ENCODE data around the gene ZNF91.
"Not testable (repeated sequence)": the region's sequence is repeated elsewhere in the genome, so short reads cannot be mapped to it uniquely, and the experiment has no call there.

The ZNF91 gene

DNA sequence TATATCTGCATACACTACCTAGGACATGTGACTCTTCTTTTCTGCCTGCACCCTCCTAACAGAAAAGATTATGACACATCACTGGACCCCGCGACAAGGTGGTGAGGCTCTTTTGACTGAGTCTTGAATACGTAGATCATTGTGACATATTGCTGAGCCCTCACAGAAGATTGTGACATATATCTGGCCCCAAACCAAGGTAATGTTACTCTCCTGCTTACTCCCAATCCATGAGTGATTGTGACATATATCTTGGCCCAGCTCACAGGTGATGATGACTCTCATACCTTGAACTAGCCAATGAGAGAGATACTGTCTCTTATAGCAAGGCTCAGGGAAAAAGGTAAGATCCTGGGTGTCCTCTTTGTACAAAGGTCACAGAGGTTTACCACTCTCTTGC, 75.7 kb downstream of the ZNF91 start:
- H3K9me3 ChIP-seq (ENCODE audit: control insufficient read depth, low read length); H3K36me3 ChIP-seq (ENCODE audit: control insufficient read depth, insufficient read depth, low read length): not testable (repeated sequence)
- WGBS, 2 experiments (ENCODE audit: insufficient coverage in 2 of 2), result 96% methylated on average over 3 of the region's 3 CpGs; no CpG with 5 or more reads in 1 of the 2 experiments

GRCh38 chr19:23318941-23319340, 76.3 kb downstream of the ZNF91 start:
- H3K36me3 ChIP-seq (ENCODE audit: control insufficient read depth, insufficient read depth, low read length); H3K9me3 ChIP-seq (ENCODE audit: control insufficient read depth, low read length); H3K4me3 ChIP-seq (ENCODE audit: extremely low read depth, insufficient read depth, low read length, poor library complexity, severe bottlenecking); H3K4me1 ChIP-seq (ENCODE audit: control insufficient read depth, insufficient read depth, low read length, poor library complexity, severe bottlenecking); H3K27ac ChIP-seq (ENCODE audit: low read depth, low read length, severe bottlenecking): not testable (repeated sequence)
- WGBS, 2 experiments (ENCODE audit: insufficient coverage in 2 of 2), result no CpG with 5 or more reads among the region's 2 CpGs

More for the DNA sequence above, 75.7 kb downstream of the ZNF91 start:
- not testable (repeated sequence) for H3K4me3 ChIP-seq (ENCODE audit: extremely low read depth, insufficient read depth, low read length, poor library complexity, severe bottlenecking); H3K27ac ChIP-seq (ENCODE audit: low read depth, low read length, severe bottlenecking); H3K4me1 ChIP-seq (ENCODE audit: control insufficient read depth, insufficient read depth, low read length, poor library complexity, severe bottlenecking)

GRCh38 chr19:23318143-23318542, 77.1 kb downstream of the ZNF91 start:
- H3K4me3 ChIP-seq (ENCODE audit: extremely low read depth, insufficient read depth, low read length, poor library complexity, severe bottlenecking), result no peak overlapping the region
- H3K36me3 ChIP-seq (ENCODE audit: control insufficient read depth, insufficient read depth, low read length), result no peaks in the 10 kb centered on the region
- no peaks in the 10 kb centered on the region for H3K9me3 ChIP-seq (ENCODE audit: control insufficient read depth, low read length)
- 43 to 78% methylated on average over 1 of the region's 1 CpG for whole genome bisulfite sequencing, 2 experiments (ENCODE audit: insufficient coverage in 2 of 2)
- no peaks in the 10 kb centered on the region for H3K4me1 ChIP-seq (ENCODE audit: control insufficient read depth, insufficient read depth, low read length, poor library complexity, severe bottlenecking)
- no peak overlapping the region for H3K27ac ChIP-seq (ENCODE audit: low read depth, low read length, severe bottlenecking)

GRCh38 chr19:23315286-23315685, 80.0 kb downstream of the ZNF91 start:
- Histone ChIP-seq H3K27ac (ENCODE audit: low read depth, low read length, severe bottlenecking) (no peak overlapping the region), H3K36me3 (ENCODE audit: control insufficient read depth, insufficient read depth, low read length) (no peaks in the 10 kb centered on the region), H3K9me3 (ENCODE audit: control insufficient read depth, low read length) (no peaks in the 10 kb centered on the region), H3K4me3 (ENCODE audit: extremely low read depth, insufficient read depth, low read length, poor library complexity, severe bottlenecking) (no peak overlapping the region), H3K4me1 (ENCODE audit: control insufficient read depth, insufficient read depth, low read length, poor library complexity, severe bottlenecking) (no peaks in the 10 kb centered on the region)
- WGBS, 2 experiments (ENCODE audit: insufficient coverage in 2 of 2), result 67 to 87% methylated on average over 1 of the region's 2 CpGs

DNA sequence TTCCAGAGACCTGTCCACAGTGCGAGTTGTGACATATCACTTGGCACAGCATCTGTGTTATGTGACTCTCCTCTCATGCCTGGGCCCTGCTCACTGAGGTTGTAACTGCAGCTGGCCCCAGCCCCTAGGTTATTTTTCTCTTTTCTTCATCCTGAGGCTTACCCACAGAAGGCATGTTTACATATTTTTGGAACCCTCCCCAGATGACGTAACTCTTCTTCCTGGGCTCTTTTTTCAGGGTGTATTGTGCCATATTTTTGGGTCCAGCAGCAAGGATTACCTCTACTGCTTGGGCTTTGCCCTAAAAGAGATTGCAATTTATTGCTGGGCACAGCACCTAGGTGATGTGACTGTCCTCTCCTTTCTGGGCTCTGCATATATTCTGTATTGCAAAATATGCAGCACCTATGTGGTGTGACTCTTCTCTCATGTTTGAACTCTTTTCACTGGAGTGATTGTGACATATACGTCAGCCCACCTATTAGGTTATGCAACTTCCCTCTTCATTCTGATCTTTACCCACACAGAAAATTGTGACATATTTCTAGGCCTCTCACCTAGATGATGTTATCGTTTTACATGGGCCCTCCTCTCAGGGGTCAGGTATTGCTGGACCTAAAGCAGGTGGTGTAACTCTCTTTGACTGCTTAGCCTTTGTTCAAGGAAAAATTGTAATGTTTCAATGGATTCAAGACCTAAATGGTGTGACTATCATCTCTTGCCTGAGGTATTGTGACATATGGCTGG, 80.6 kb downstream of the ZNF91 start:
- WGBS, 2 experiments (ENCODE audit: insufficient coverage in 2 of 2), result 81 to 88% methylated on average over 3 of the region's 4 CpGs
- H3K4me1 ChIP-seq (ENCODE audit: control insufficient read depth, insufficient read depth, low read length, poor library complexity, severe bottlenecking), result no peaks in the 10 kb centered on the region
- H3K27ac ChIP-seq (ENCODE audit: low read depth, low read length, severe bottlenecking), result no peak overlapping the region
- no peaks in the 10 kb centered on the region for H3K9me3 ChIP-seq (ENCODE audit: control insufficient read depth, low read length)
- H3K36me3 ChIP-seq (ENCODE audit: control insufficient read depth, insufficient read depth, low read length), result no peaks in the 10 kb centered on the region
- no peak overlapping the region for H3K4me3 ChIP-seq (ENCODE audit: extremely low read depth, insufficient read depth, low read length, poor library complexity, severe bottlenecking)

- 70% methylated on average over 2 of the region's 2 CpGs; no CpG with 5 or more reads in 1 of the 2 experiments for WGBS, 2 experiments (ENCODE audit: insufficient coverage in 2 of 2)
- H3K27ac ChIP-seq (ENCODE audit: low read depth, low read length, severe bottlenecking), result no peak overlapping the region
- H3K36me3 ChIP-seq (ENCODE audit: control insufficient read depth, insufficient read depth, low read length), result no peaks in the 10 kb centered on the region
Observed at GRCh38 chr19:23313196-23313595, 82.1 kb downstream of the ZNF91 start.

GRCh38 chr19:23312515-23312914, 82.8 kb downstream of the ZNF91 start:
- H3K27ac ChIP-seq (ENCODE audit: low read depth, low read length, severe bottlenecking), result no peak overlapping the region

More at GRCh38 chr19:23313196-23313595, 82.1 kb downstream of the ZNF91 start:
- no peak overlapping the region for H3K4me3 ChIP-seq (ENCODE audit: extremely low read depth, insufficient read depth, low read length, poor library complexity, severe bottlenecking)
- H3K9me3 ChIP-seq (ENCODE audit: control insufficient read depth, low read length), result no peaks in the 10 kb centered on the region
- no peaks in the 10 kb centered on the region for H3K4me1 ChIP-seq (ENCODE audit: control insufficient read depth, insufficient read depth, low read length, poor library complexity, severe bottlenecking)

GRCh38 chr19:23311551-23311950, 83.7 kb downstream of the ZNF91 start:
- Histone ChIP-seq H3K36me3 (ENCODE audit: control insufficient read depth, insufficient read depth, low read length) (no peaks in the 10 kb centered on the region), H3K9me3 (ENCODE audit: control insufficient read depth, low read length) (peaks cover 3% of the 10 kb centered on the region), H3K4me3 (ENCODE audit: extremely low read depth, insufficient read depth, low read length, poor library complexity, severe bottlenecking) (no peak overlapping the region), H3K27ac (ENCODE audit: low read depth, low read length, severe bottlenecking) (no peak overlapping the region), H3K4me1 (ENCODE audit: control insufficient read depth, insufficient read depth, low read length, poor library complexity, severe bottlenecking) (no peaks in the 10 kb centered on the region)
- 79% methylated on average over 2 of the region's 3 CpGs; no CpG with 5 or more reads in 1 of the 2 experiments for WGBS, 2 experiments (ENCODE audit: insufficient coverage in 2 of 2)

More at GRCh38 chr19:23312515-23312914, 82.8 kb downstream of the ZNF91 start:
- 33% methylated on average over 1 of the region's 1 CpG; no CpG with 5 or more reads in 1 of the 2 experiments for WGBS, 2 experiments (ENCODE audit: insufficient coverage in 2 of 2)
- no peak overlapping the region for H3K4me3 ChIP-seq (ENCODE audit: extremely low read depth, insufficient read depth, low read length, poor library complexity, severe bottlenecking)
- H3K9me3 ChIP-seq (ENCODE audit: control insufficient read depth, low read length), result no peaks in the 10 kb centered on the region
- no peaks in the 10 kb centered on the region for H3K36me3 ChIP-seq (ENCODE audit: control insufficient read depth, insufficient read depth, low read length)
- no peaks in the 10 kb centered on the region for H3K4me1 ChIP-seq (ENCODE audit: control insufficient read depth, insufficient read depth, low read length, poor library complexity, severe bottlenecking)

DNA sequence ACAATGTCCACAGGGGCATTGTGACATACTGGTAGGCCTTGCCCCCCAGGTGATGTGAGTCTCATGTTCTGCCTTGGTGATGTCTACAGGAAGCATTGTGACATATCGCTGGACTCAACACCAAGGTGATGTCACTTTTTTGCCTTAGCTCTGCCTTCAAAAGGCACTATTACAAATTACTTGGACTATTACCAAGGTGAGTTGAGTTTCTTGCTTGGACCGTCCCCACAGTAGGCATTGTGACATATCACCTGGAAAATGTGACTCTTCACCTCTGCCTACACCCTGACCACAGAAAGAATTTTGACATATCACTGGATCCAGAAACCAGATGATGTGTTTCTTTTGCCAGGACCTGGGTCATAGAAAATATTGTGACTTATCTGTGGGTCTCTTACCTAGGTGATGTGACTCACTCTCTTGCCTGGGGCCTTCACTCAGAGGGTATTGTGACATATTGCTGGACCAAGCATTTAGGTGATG, 84.5 kb downstream of the ZNF91 start:
- Histone ChIP-seq H3K4me1 (ENCODE audit: control insufficient read depth, insufficient read depth, low read length, poor library complexity, severe bottlenecking) (no peaks in the 10 kb centered on the region), H3K4me3 (ENCODE audit: extremely low read depth, insufficient read depth, low read length, poor library complexity, severe bottlenecking) (no peak overlapping the region), H3K27ac (ENCODE audit: low read depth, low read length, severe bottlenecking) (no peak overlapping the region), H3K36me3 (ENCODE audit: control insufficient read depth, insufficient read depth, low read length) (no peaks in the 10 kb centered on the region), H3K9me3 (ENCODE audit: control insufficient read depth, low read length) (peaks cover 3% of the 10 kb centered on the region)
- 92 to 100% methylated on average over 1 to 2 of the region's 2 CpGs for WGBS, 2 experiments (ENCODE audit: insufficient coverage in 2 of 2)

DNA sequence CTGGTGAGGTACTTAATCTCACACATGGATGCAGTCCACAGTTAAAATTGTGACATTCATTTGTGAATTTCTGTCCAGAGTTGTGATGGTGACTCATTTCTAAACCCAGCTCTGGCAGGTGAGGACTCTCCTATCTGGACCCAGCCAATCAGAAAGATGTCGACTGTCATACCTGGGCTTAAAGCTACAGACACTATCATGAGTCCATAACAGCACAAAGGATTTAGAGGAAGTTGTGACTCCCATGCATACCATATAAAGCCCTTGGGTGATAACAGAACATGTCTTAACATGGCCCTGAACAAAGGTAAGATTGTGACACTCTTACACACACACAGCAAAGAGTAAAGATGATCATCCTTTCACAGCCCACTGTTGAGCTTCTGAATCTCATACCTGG, 85.3 kb downstream of the ZNF91 start:
- Histone ChIP-seq H3K4me3 (ENCODE audit: extremely low read depth, insufficient read depth, low read length, poor library complexity, severe bottlenecking) (no peak overlapping the region), H3K4me1 (ENCODE audit: control insufficient read depth, insufficient read depth, low read length, poor library complexity, severe bottlenecking) (no peaks in the 10 kb centered on the region), H3K27ac (ENCODE audit: low read depth, low read length, severe bottlenecking) (no peak overlapping the region), H3K36me3 (ENCODE audit: control insufficient read depth, insufficient read depth, low read length) (no peaks in the 10 kb centered on the region), H3K9me3 (ENCODE audit: control insufficient read depth, low read length) (peaks cover 3% of the 10 kb centered on the region)
- 86% methylated on average over 1 of the region's 1 CpG; no CpG with 5 or more reads in 1 of the 2 experiments for WGBS, 2 experiments (ENCODE audit: insufficient coverage in 2 of 2)

DNA sequence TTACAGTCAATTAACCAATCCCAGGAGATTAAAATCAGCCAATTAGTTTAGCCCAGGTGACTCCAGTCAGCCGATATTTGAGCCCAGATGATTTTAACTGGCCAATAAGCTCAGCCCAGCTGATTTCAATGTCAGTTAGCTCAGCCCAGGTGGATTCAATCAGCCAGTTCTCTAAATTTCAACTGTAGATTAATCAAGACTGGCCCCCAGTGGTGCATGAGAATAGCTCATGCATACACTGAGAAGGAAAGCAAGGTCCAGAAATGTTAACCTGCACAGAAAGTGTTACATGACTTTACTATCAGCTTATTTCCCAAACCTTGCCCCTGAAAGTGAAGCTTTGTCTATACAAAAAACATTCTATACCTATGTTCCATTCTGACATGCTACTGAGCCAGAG, 89.7 kb downstream of the ZNF91 start:
- Histone ChIP-seq H3K36me3 (ENCODE audit: control insufficient read depth, insufficient read depth, low read length) (no peaks in the 10 kb centered on the region), H3K4me1 (ENCODE audit: control insufficient read depth, insufficient read depth, low read length, poor library complexity, severe bottlenecking) (no peaks in the 10 kb centered on the region), H3K4me3 (ENCODE audit: extremely low read depth, insufficient read depth, low read length, poor library complexity, severe bottlenecking) (no peak overlapping the region), H3K9me3 (ENCODE audit: control insufficient read depth, low read length) (peaks cover 20% of the 10 kb centered on the region), H3K27ac (ENCODE audit: low read depth, low read length, severe bottlenecking) (no peak overlapping the region)
- 67 to 71% methylated on average over 1 of the region's 1 CpG for WGBS, 2 experiments (ENCODE audit: insufficient coverage in 2 of 2)

Data from mesodermal cell (in vitro differentiated cells).